Epithelial cell of esophagus (primary cell): Measurements from ENCODE around the gene CHST2.

Experiments
- DNase-seq: peaks from one replicate; pipeline ENCODE4 v3.0.0; 2010; ENCODE audit warnings: low read depth
- H3K4me3 ChIP-seq: 2 replicates; pipeline ENCODE4 v1.5.1; 2011; ENCODE audit warnings: mild to moderate bottlenecking, low read length, control low read depth
- TF ChIP-seq, protein P1 (sequence below): IDR thresholded peaks from 2 replicates; pipeline ENCODE4 v1.5.1; 2011; ENCODE audit warnings: low read depth, mild to moderate bottlenecking, low read length, control low read depth, inconsistent platforms; ENCODE audit not compliant: insufficient read depth; ENCODE audit errors: missing control alignments

The CHST2 gene

DNA sequence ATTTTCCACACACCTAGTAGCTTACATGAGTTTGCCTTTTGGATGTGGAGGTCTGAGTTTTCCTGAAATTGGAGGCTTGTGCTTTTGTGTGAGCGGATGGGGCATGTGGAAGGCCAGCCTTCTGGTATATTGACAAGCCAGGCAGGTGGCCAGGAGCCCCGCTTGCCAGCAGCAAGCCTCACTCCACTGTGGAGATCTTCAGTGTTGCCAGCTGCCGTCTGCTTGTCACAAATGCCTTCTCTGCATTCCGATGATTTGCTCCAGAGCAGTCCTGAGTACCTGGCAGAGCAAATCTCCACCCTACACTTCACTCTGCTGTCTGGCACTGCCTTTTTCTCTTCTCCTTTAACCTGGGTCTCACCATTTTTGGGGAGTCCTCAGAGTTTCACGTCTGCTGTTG, 29.1 kb upstream of the CHST2 start:
- DNase-seq: no peak
- TF ChIP-seq, protein P1, sequence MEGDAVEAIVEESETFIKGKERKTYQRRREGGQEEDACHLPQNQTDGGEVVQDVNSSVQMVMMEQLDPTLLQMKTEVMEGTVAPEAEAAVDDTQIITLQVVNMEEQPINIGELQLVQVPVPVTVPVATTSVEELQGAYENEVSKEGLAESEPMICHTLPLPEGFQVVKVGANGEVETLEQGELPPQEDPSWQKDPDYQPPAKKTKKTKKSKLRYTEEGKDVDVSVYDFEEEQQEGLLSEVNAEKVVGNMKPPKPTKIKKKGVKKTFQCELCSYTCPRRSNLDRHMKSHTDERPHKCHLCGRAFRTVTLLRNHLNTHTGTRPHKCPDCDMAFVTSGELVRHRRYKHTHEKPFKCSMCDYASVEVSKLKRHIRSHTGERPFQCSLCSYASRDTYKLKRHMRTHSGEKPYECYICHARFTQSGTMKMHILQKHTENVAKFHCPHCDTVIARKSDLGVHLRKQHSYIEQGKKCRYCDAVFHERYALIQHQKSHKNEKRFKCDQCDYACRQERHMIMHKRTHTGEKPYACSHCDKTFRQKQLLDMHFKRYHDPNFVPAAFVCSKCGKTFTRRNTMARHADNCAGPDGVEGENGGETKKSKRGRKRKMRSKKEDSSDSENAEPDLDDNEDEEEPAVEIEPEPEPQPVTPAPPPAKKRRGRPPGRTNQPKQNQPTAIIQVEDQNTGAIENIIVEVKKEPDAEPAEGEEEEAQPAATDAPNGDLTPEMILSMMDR: no peak
- H3K4me3 ChIP-seq: no peak overlapping the region

DNA sequence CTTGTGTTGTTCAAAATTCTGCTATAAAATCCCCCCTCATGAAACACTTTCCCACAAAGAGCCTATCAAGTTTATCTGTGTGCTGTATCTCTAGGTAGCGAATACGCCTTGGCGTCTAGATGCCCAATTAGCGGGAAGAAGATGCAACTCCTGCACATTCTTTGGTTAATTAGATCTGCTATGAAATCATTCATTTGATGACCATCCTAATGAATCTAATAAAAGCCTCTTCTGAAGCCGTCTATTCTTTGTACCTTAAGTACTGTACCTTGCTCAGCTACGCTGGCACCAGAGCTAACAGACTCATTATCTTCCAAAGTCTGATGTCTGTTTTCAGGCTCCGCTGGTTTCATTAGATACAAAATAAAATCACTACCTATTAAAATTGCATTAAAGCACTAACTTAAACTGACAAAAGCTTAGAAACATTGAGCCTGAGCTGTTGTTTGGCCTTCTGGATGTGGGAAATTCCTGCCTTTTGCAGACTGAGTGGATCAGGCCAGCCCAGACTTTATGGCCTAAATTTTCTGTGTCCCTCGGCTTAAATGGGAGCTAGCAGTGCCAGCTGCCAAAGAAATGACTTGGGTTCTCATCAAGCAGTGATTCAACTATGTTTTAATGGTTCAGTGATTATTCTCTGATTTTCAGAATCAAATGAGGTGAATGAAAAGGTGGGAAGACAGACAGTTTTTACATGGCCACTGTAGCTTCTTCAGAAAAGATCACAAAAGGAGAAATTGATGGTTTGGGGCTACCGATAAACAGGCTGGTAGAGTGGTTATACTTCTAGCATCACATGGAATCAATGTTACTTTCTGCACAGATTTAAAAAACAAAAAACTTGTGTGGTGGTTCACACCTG, 28.4 kb upstream of the CHST2 start:
- DNase-seq: no peak
- no peak overlapping the region for H3K4me3 ChIP-seq
- TF ChIP-seq, protein P1: no peak

GRCh38 chr3:143092191-143092590, 27.4 kb upstream of the CHST2 start:
- TF ChIP-seq, protein P1: no peak
- no peak overlapping the region for H3K4me3 ChIP-seq
- DNase-seq: no peak

DNA sequence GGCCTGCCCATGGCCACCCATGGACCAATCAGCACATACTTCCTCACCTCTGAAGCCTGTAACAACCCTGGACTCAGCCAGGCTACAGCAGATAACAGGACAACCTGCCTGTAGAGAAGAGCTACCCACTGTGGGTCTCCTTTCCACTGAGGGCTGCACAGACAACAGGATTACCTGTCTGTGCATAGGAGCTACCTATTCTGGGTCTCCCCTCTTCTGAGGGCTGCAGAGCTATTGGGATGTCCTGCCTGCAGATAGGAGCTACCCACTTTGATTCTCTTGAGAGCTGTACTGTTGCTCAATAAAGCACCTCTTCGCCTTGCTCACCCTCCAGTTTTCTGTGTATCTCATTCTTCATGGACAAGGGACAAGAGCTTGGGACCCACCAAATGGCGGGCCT, 23.8 kb upstream of the CHST2 start:
- no peak overlapping the region for H3K4me3 ChIP-seq
- DNase-seq: no peak
- TF ChIP-seq, protein P1: no peak

DNA sequence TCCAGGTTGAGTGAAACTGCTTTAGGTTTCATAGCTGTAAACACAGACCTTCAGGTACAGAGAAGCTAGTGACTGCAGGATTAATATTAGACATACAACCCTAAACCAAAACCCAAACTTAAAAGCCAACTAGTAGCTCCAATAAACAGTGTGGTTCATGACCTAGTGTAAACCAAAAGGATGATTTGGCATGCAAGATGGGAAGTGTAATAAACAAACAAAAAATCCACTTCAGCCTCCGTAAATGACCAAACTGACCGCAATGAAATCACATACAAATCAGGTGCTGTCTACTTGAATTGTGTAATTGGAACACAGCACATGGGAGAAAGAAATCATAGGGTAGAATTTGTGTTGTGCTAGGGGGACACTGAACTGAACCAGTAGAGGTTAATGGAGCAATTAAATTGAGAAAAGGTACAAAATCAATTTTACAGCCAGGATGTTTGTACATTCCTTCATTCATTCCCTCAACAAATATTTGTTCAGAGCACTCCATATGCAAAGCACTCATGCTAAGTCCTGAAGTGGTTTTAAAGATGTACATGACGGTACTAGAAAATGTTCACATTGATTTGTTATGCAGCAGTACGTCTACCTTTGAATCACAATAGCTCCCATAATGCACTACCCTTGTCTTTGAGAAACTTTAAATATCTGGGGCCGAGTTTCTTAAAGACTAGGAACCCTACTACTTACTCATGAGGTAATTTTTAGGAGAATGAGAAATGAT, 21.4 kb upstream of the CHST2 start:
- no peak overlapping the region for H3K4me3 ChIP-seq
- TF ChIP-seq, protein P1: no peak
- no peak for DNase-seq

GRCh38 chr3:143099210-143099609, 20.4 kb upstream of the CHST2 start:
- H3K4me3 ChIP-seq: no peak overlapping the region
- no peak for DNase-seq
- TF ChIP-seq, protein P1: no peak
